HEK293 (cell line): ENCODE results near the gene ABCC12.

Experiments
- CTCF ChIP-seq: fragments of 450-650 bp; formaldehyde crosslinking; IDR thresholded peaks from 2 replicates; pipeline ENCODE4 v1.5.1; 2016; ENCODE audit warnings: missing biosample characterization, missing genetic modification characterization
- PATZ1 ChIP-seq: fragments of 450-650 bp; formaldehyde crosslinking; IDR thresholded peaks from 2 replicates; pipeline ENCODE4 v1.5.1; 2016; ENCODE audit warnings: missing biosample characterization, missing genetic modification characterization
- TRIM28 ChIP-seq: IDR thresholded peaks from 2 replicates; pipeline ENCODE4 v1.6.1; 2011; ENCODE audit warnings: low read length, control low read depth, borderline replicate concordance
- YY1 ChIP-seq: fragments of 450-650 bp; formaldehyde crosslinking; IDR thresholded peaks from 2 replicates; pipeline ENCODE4 v1.5.1; 2018; ENCODE audit warnings: missing biosample characterization, missing genetic modification characterization
- ZBTB1 ChIP-seq: fragments of 450-650 bp; formaldehyde crosslinking; IDR thresholded peaks from 2 replicates; pipeline ENCODE4 v1.5.1; 2016; ENCODE audit warnings: missing biosample characterization, missing genetic modification characterization
- ZNF184 ChIP-seq: fragments of 450-650 bp; IDR thresholded peaks from 2 replicates; pipeline ENCODE4 v1.5.1; 2018; ENCODE audit warnings: missing biosample characterization, mild to moderate bottlenecking, missing genetic modification characterization
- ZNF274 ChIP-seq, 2 experiments: fragments of 200-500 bp in 1 of 2; fragments of 450-650 bp in 1 of 2; sonication (Bioruptor generic) in 1 of 2; formaldehyde crosslinking in 1 of 2; IDR thresholded peaks; 2 replicates each; pipeline versions ENCODE4 v1.5.1 to v1.6.1; 2014 to 2016; ENCODE audit warnings: borderline replicate concordance in 1 of 2, inconsistent platforms in 1 of 2, low read length in 1 of 2, missing biosample characterization in 1 of 2, missing genetic modification characterization in 1 of 2
- ZNF302 ChIP-seq: fragments of 450-650 bp; formaldehyde crosslinking; IDR thresholded peaks from 2 replicates; pipeline ENCODE4 v1.5.1; 2016; ENCODE audit warnings: missing biosample characterization, missing genetic modification characterization, low read depth
- ZNF629 ChIP-seq: fragments of 450-650 bp; formaldehyde crosslinking; IDR thresholded peaks from 2 replicates; pipeline ENCODE4 v1.5.1; 2017; ENCODE audit warnings: missing biosample characterization, missing genetic modification characterization

DNA sequence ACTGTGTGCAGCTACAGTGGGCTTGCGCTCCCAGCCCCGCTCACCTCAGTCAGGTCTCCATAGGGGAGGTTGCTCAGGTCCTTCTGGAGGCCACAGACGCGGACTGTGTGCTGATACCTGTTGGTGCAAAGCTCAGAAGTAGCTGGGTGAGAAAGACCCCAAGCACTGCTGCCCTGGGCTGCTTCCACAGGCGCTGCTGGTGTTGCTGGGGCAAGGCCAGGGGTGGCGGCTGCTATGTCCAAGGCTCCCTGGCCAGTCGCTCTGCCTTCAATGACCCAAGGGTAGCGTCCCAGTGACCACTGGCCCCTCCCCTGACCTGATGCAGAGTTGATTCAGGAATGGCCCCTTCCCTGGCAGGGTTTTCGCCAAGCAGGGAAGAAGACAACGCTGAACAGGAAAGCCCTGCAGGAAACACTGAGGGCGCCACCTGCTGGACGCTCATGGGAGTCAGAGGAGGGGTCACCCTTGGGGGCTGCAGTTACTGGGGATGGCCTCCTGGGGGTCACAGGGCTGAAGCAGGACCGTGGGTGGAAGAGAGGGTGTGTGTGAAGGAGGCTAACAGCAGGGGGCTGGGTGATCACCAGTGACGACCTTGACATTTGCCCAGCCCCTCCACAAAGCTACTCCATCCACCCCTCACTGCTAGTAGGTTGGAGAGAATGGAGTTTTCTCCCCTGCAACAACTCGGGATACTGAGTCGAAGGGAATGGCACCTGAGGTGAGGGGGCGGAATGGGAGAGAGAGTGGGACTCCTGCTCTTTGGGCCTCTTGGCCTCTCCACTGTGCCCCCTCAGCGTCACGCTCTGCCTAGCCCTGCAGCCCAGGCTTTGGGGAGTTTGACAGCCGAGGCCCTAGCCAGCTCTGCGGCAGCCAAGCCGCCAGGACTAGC lies 38.3 kb downstream of the ABCC12 start:
- TF ChIP-seq ZNF629 (tag by site-specific recombination) (no peak), TRIM28 (no peak), ZNF274 (IDR thresholded peaks at IDR 0.05; ENCODE audit: low read length) (no peak), ZNF274 (tag by site-specific recombination; IDR thresholded peaks at IDR 0.05; ENCODE audit: borderline replicate concordance) (no peak), ZNF302 (tag by site-specific recombination) (no peak), CTCF (tag by site-specific recombination) (peak; percentile 88), YY1 (tag by site-specific recombination) (no peak), ZNF184 (tag by site-specific recombination) (no peak), ZBTB1 (tag by site-specific recombination) (no peak), PATZ1 (tag by site-specific recombination) (peak; percentile 54)
